ENCODE results near the gene LRRC25. TPM values are rescaled to one million over a fixed set of nuclear protein-coding genes. Genes with fewer than 3 reads are reported as not detected.

Gene LRRC25
- total RNA-seq, 1 experiment from 2014 or later, result 0.12 TPM

- TF ChIP-seq SIN3A (IDR thresholded peaks at IDR 0.05; ENCODE audit: low read depth) (no peak), RAD21 (IDR thresholded peaks at IDR 0.05; ENCODE audit: low read depth) (no peak), FOSL1 (IDR thresholded peaks at IDR 0.05; ENCODE audit: low read depth) (no peak), TCF7L2 (IDR thresholded peaks at IDR 0.05; ENCODE audit: borderline replicate concordance, extremely low read depth, insufficient read depth, insufficient read length) (no peak), EZH2 (IDR thresholded peaks at IDR 0.05) (no peak), JUND (IDR thresholded peaks at IDR 0.05) (no peak), EZH2phosphoT487 (IDR thresholded peaks at IDR 0.05; ENCODE audit: borderline replicate concordance) (no peak), ZNF274 (IDR thresholded peaks at IDR 0.05; ENCODE audit: low read depth, low read length) (no peak), EGR1 (IDR thresholded peaks at IDR 0.05; ENCODE audit: low read depth) (no peak), REST (IDR thresholded peaks at IDR 0.05; ENCODE audit: low read depth) (no peak), CTCF (IDR thresholded peaks at IDR 0.05 in 2 of 3, conservative IDR thresholded peaks at IDR 0.05 in 1 of 3; ENCODE audit: borderline replicate concordance in 1 of 3, insufficient read depth in 1 of 3, low read depth in 2 of 3, low read length in 2 of 3) (no peak), YY1 (IDR thresholded peaks at IDR 0.05; ENCODE audit: extremely low read depth, insufficient replicate concordance, low read depth, low read length) (no peak), POLR2AphosphoS5 (IDR thresholded peaks at IDR 0.05; ENCODE audit: low read depth, low read length) (no peak), SRF (IDR thresholded peaks at IDR 0.05; ENCODE audit: low read depth) (no peak), ELF1 (IDR thresholded peaks at IDR 0.05; ENCODE audit: borderline replicate concordance, low read depth) (no peak), POLR2A (IDR thresholded peaks at IDR 0.05; ENCODE audit: borderline replicate concordance, extremely low read depth, insufficient read depth, insufficient read length) (no peak), CEBPB (IDR thresholded peaks at IDR 0.05; ENCODE audit: low read depth) (no peak)
- TF ChIP-seq, protein P1, sequence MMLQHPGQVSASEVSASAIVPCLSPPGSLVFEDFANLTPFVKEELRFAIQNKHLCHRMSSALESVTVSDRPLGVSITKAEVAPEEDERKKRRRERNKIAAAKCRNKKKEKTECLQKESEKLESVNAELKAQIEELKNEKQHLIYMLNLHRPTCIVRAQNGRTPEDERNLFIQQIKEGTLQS (IDR thresholded peaks at IDR 0.05), result no peak
- TF ChIP-seq, protein P2, sequence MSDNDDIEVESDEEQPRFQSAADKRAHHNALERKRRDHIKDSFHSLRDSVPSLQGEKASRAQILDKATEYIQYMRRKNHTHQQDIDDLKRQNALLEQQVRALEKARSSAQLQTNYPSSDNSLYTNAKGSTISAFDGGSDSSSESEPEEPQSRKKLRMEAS (IDR thresholded peaks at IDR 0.05), result no peak
- TF ChIP-seq, protein P3, sequence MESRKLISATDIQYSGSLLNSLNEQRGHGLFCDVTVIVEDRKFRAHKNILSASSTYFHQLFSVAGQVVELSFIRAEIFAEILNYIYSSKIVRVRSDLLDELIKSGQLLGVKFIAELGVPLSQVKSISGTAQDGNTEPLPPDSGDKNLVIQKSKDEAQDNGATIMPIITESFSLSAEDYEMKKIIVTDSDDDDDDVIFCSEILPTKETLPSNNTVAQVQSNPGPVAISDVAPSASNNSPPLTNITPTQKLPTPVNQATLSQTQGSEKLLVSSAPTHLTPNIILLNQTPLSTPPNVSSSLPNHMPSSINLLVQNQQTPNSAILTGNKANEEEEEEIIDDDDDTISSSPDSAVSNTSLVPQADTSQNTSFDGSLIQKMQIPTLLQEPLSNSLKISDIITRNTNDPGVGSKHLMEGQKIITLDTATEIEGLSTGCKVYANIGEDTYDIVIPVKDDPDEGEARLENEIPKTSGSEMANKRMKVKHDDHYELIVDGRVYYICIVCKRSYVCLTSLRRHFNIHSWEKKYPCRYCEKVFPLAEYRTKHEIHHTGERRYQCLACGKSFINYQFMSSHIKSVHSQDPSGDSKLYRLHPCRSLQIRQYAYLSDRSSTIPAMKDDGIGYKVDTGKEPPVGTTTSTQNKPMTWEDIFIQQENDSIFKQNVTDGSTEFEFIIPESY (IDR thresholded peaks at IDR 0.05; ENCODE audit: extremely low read depth, insufficient replicate concordance, low read length), result no peak
- no peak overlapping the region for H3K4me2 ChIP-seq (ENCODE audit: low read length)
- H3K4me1 ChIP-seq (ENCODE audit: control insufficient read depth in 1 of 2, insufficient read depth in 2 of 2, low read length in 2 of 2), result peaks cover 22 to 29% of the 10 kb centered on the region in 2 experiments
- no peaks in the 10 kb centered on the region for H3K36me3 ChIP-seq (ENCODE audit: control insufficient read depth in 1 of 2, insufficient read depth in 2 of 2, low read length in 2 of 2)
- no peaks in the 10 kb centered on the region for H3K79me2 ChIP-seq (ENCODE audit: insufficient read depth, low read length)
- no peaks in the 10 kb centered on the region for H3K9me3 ChIP-seq (ENCODE audit: control insufficient read depth in 1 of 2, insufficient read depth in 1 of 2, low read depth in 1 of 2, low read length in 2 of 2)
- RAD21 ChIA-PET (ENCODE audit: low non-redundant PET in 1 of 2, low total read pairs in 2 of 2, uncharacterized antibody in 2 of 2, unreplicated experiment in 2 of 2), result interaction anchor here in 1 of 2 experiments (1.7 kb wide), 1 partner anchor 60 kb away, joined by 4 read pairs; no protein-coding TSS in a partner anchor
- ATAC-seq (no peak), DNase-seq (ENCODE audit: low read depth, low spot score) (no peak)
- no peaks in the 10 kb centered on the region for H3K9me2 ChIP-seq (ENCODE audit: insufficient read depth)
- TSS peak; percentile 49 for BruUV-seq (replicated peaks)
- no peak overlapping the region for H3K9ac ChIP-seq (ENCODE audit: low read length)
- H3K27ac ChIP-seq (ENCODE audit: low read depth, low read length), result no peak overlapping the region
- POLR2A ChIA-PET, result interaction anchor here (0.8 to 1.9 kb wide), 3 partner anchors 36 to 39 kb away, joined by 3 to 13 read pairs (median 3); partner anchors contain the start of gene GDF15
- intact Hi-C loops (cut with micrococcal nuclease), result no loop called here
- CTCF ChIA-PET, result interaction anchor here (0.8 to 2.0 kb wide), 4 partner anchors 30 to 89 kb away, joined by 3 to 18 read pairs (median 6); no protein-coding TSS in a partner anchor
- no peaks in the 10 kb centered on the region for H4K20me1 ChIP-seq (ENCODE audit: insufficient read depth)
- no peaks in the 10 kb centered on the region for H3K27me3 ChIP-seq (ENCODE audit: insufficient read depth, low read length)
- no peak overlapping the region for H2AFZ ChIP-seq (ENCODE audit: low read depth, low read length, poor library complexity, severe bottlenecking)
- H3K4me3 ChIP-seq (replicated peaks in 1 of 2; ENCODE audit: low read depth in 1 of 2, low read length in 2 of 2), result no peak overlapping the region
Observed at GRCh38 chr19:18350490-18350889, 46.9 kb downstream of the LRRC25 start.
